Measurements from ENCODE around the gene CYB5R4.
"Not testable (repeated sequence)": the region's sequence is repeated elsewhere in the genome, so short reads cannot be mapped to it uniquely, and the experiment has no call there.

GRCh38 chr6:83946201-83946833 is 86.8 kb downstream of the CYB5R4 start:
- not testable (repeated sequence) for TF ChIP-seq EZH2 (IDR thresholded peaks at IDR 0.05; ENCODE audit: borderline replicate concordance, low read length); CTCF (conservative IDR thresholded peaks at IDR 0.05 in 1 of 2, IDR thresholded peaks at IDR 0.05 in 1 of 2; ENCODE audit: extremely low read depth in 1 of 2, insufficient read depth in 1 of 2, low read depth in 1 of 2, low read length in 2 of 2)
